Neuronal stem cell (in vitro differentiated cells): ENCODE data around the gene CHCHD3.
"Not testable (repeated sequence)": the region's sequence is repeated elsewhere in the genome, so short reads cannot be mapped to it uniquely, and the experiment has no call there.

Source experiments
- DNase-seq: peaks from one replicate; pipeline ENCODE4 v3.0.0-alpha.2; 2013; ENCODE audit warnings: low spot score
- H2AFZ ChIP-seq: one replicate; pipeline ENCODE4 v1.6.1; 2013; ENCODE audit warnings: mild to moderate bottlenecking, low read length, inconsistent platforms
- H2AK5ac ChIP-seq: 2 replicates; pipeline ENCODE4 v1.6.1; 2013; ENCODE audit warnings: low read depth, mild to moderate bottlenecking, inconsistent platforms, low read length, moderate library complexity, mixed read lengths
- H2BK120ac ChIP-seq: 2 replicates; pipeline ENCODE4 v1.6.1; 2013; ENCODE audit warnings: low read depth, mild to moderate bottlenecking, inconsistent platforms, low read length, moderate library complexity, mixed read lengths
- H2BK12ac ChIP-seq: one replicate; pipeline ENCODE4 v1.6.1; 2013; ENCODE audit warnings: low read length, inconsistent platforms
- H2BK15ac ChIP-seq: 2 replicates; pipeline ENCODE4 v1.6.1; 2013; ENCODE audit warnings: mild to moderate bottlenecking, low read length, inconsistent platforms, mixed read lengths
- H2BK5ac ChIP-seq: one replicate; pipeline ENCODE4 v1.6.1; 2013; ENCODE audit warnings: inconsistent platforms, mild to moderate bottlenecking, low read length, moderate library complexity
- H3K14ac ChIP-seq: one replicate; pipeline ENCODE4 v1.6.1; 2013; ENCODE audit warnings: low read length, inconsistent platforms
- H3K18ac ChIP-seq: 2 replicates; pipeline ENCODE4 v1.6.1; 2013; ENCODE audit warnings: low read length, inconsistent platforms
- H3K23ac ChIP-seq: 2 replicates; pipeline ENCODE4 v1.6.1; 2013; ENCODE audit warnings: low read depth, mild to moderate bottlenecking, mixed read lengths, low read length, inconsistent platforms; ENCODE audit not compliant: poor library complexity
- H3K27ac ChIP-seq: replicated peaks from 3 replicates; pipeline ENCODE4 v1.5.1; 2013; ENCODE audit warnings: low read length, inconsistent platforms
- H3K27me3 ChIP-seq, 3 experiments: 2 replicates each; pipeline ENCODE4 v1.6.1; 2013; ENCODE audit warnings: low read length in 3 of 3, mild to moderate bottlenecking in 2 of 3, inconsistent platforms in 1 of 3, low read depth in 1 of 3, mixed read lengths in 1 of 3, moderate library complexity in 1 of 3; ENCODE audit not compliant: control insufficient read depth in 3 of 3, insufficient read depth in 3 of 3
- H3K36me3 ChIP-seq, 2 donors: replicated peaks in 1 of 2; 2 replicates each; pipeline ENCODE4 v1.6.1; 2013; ENCODE audit warnings: low read length in 2 of 2; ENCODE audit not compliant: control insufficient read depth in 2 of 2, insufficient read depth in 2 of 2
- H3K4ac ChIP-seq: 2 replicates; pipeline ENCODE4 v1.6.1; 2013; ENCODE audit warnings: inconsistent platforms, mild to moderate bottlenecking, low read length, moderate library complexity
- H3K4me1 ChIP-seq, 2 donors: 1 replicate in 1 of 2; 2 replicates in 1 of 2; pipeline ENCODE4 v1.6.1; 2013; ENCODE audit warnings: low read length in 2 of 2, low read depth in 1 of 2; ENCODE audit not compliant: control insufficient read depth in 2 of 2, insufficient read depth in 1 of 2
- H3K4me2 ChIP-seq: one replicate; pipeline ENCODE4 v1.6.1; 2013; ENCODE audit warnings: mild to moderate bottlenecking, low read length, inconsistent platforms; ENCODE audit not compliant: insufficient read depth, poor library complexity, severe bottlenecking
- H3K4me3 ChIP-seq, 2 donors: 2 replicates each; pipeline ENCODE4 v1.5.1; 2013; ENCODE audit warnings: low read length in 2 of 2, mild to moderate bottlenecking in 2 of 2, inconsistent platforms in 1 of 2, moderate library complexity in 1 of 2
- H3K79me1 ChIP-seq: one replicate; pipeline ENCODE4 v1.6.1; 2013; ENCODE audit warnings: low read depth, mild to moderate bottlenecking, inconsistent platforms, low read length, moderate library complexity
- H3K9ac ChIP-seq: one replicate; pipeline ENCODE4 v1.6.1; 2013; ENCODE audit warnings: mild to moderate bottlenecking, low read depth, low read length, inconsistent platforms; ENCODE audit not compliant: poor library complexity
- H3K9me3 ChIP-seq, 2 donors: replicated peaks in 1 of 2; 2 replicates each; pipeline versions ENCODE3 to v1.6.1; 2013; ENCODE audit warnings: low read length in 2 of 2, mild to moderate bottlenecking in 2 of 2, inconsistent platforms in 1 of 2, low read depth in 1 of 2, mixed read lengths in 1 of 2, moderate library complexity in 1 of 2; ENCODE audit not compliant: control insufficient read depth in 2 of 2, insufficient read depth in 1 of 2
- H4K8ac ChIP-seq: one replicate; pipeline ENCODE4 v1.6.1; 2013; ENCODE audit warnings: low read depth, mild to moderate bottlenecking, inconsistent platforms, low read length, moderate library complexity
- H4K91ac ChIP-seq: one replicate; pipeline ENCODE4 v1.6.1; 2013; ENCODE audit warnings: low read length, low read depth, mild to moderate bottlenecking, inconsistent platforms; ENCODE audit not compliant: poor library complexity
- WGBS, 2 donors: extraction: QIAGEN DNeasy Blood & Tissue Kit; methylation state at CpG; one replicate each; pipeline ENCODE4 v1.1.7; 2013; ENCODE audit warnings: missing lambda C conversion rate in 2 of 2, mixed read lengths in 1 of 2; ENCODE audit not compliant: insufficient read length in 2 of 2, insufficient replicate concordance in 1 of 2; ENCODE audit errors: extremely low coverage in 2 of 2; 5-methylcytosine and 5-hydroxymethylcytosine counted together

The CHCHD3 gene

DNA sequence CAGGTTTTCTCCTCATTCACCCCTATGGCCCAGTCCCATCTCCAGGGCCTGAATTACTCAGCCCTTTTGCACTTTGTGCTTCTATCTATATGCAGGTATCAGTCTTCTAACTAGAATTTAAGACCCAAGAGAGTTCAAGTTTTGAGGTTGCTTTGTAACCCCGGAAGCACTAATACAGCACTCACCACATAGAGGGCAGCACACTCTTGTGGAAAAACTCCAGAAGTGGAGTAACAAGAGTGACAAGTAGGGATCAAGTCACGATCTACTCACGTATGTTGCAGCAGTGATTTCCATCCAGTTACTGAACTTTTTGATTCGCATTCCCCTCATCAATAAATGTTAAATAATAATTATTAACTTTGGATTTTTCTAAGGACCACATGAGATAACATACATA is 151.0 kb downstream of the CHCHD3 start:
- Histone ChIP-seq H3K23ac (no peak overlapping the region), H2BK12ac (no peak overlapping the region), H3K27me3 (no peaks in the 10 kb centered on the region), H4K8ac (no peak overlapping the region), H3K4me2 (no peak overlapping the region), H2BK15ac (no peak overlapping the region), H2BK5ac (no peak overlapping the region), H3K79me1 (peaks cover 3% of the 10 kb centered on the region), H3K9ac (no peak overlapping the region), H2AK5ac (no peak overlapping the region), H3K4me3 (no peak overlapping the region), H3K36me3 (no peaks in the 10 kb centered on the region), H3K4me1 (peaks cover 9 to 18% of the 10 kb centered on the region in 2 donors), H3K14ac (no peak overlapping the region), H2AFZ (no peak overlapping the region), H4K91ac (no peak overlapping the region), H3K9me3 (peaks cover 3 to 4% of the 10 kb centered on the region in 2 donors), H3K27ac (no peak overlapping the region), H3K4ac (no peak overlapping the region), H2BK120ac (no peak overlapping the region), H3K18ac (no peak overlapping the region)
- WGBS, 2 donors = no CpG with 5 or more reads among the region's 4 CpGs
- peak; percentile 11 for DNase-seq

DNA sequence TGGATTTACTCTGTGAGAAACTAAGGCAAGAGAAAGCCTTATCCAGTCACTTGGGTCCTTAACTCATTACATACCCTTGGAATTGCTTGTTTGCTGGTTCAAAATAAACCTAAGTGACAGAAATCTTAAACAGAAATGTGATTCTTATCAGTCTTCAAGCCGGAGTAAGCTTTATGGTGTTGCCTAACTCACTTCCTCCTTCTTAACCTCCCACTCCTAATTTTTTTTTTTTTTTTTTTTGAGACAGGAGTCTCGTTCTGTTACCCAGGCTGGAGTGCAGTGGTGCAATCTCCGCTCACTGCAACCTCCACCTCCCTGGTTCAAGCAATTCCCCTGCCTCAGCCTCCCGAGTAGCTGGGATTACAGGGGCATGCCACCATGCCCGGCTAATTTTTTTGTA is 151.9 kb downstream of the CHCHD3 start:
- not testable (repeated sequence) for H2BK12ac ChIP-seq, H2BK15ac ChIP-seq, H3K4me3 ChIP-seq, DNase-seq, H3K14ac ChIP-seq, H3K79me1 ChIP-seq, H4K91ac ChIP-seq, H3K9me3 ChIP-seq, H2AFZ ChIP-seq, H3K27me3 ChIP-seq, H3K23ac ChIP-seq, H3K18ac ChIP-seq, H3K9ac ChIP-seq, H2AK5ac ChIP-seq, H3K36me3 ChIP-seq, H3K27ac ChIP-seq, H3K4me2 ChIP-seq, H2BK120ac ChIP-seq, H2BK5ac ChIP-seq, H4K8ac ChIP-seq, H3K4ac ChIP-seq
- H3K4me1 ChIP-seq = peaks cover 9 to 18% of the 10 kb centered on the region in 2 donors
- WGBS, 2 donors = no CpG with 5 or more reads among the region's 5 CpGs

DNA sequence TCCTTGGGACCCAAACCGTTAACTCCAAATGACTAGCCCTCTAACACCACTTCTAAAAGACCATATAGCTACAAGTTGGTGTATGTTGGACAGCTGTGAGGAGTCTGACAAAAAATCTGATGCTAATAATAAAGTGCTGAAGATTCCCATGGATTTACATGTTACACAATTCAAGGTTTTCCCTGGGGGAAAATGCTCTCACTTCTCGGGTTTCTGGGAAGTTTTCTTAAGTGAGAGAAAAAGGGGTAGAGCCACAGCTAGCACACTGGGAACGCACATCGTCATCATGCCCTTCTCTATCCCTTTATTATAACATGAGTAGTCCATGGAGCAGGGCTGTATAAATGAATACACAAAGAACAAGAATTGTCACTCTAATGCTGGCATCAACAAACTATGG is 162.1 kb downstream of the CHCHD3 start:
- no CpG with 5 or more reads among the region's 4 CpGs for WGBS, 2 donors
- no peak overlapping the region for H4K8ac ChIP-seq
- H3K23ac ChIP-seq = no peak overlapping the region
- H2BK5ac ChIP-seq = no peak overlapping the region
- no peak overlapping the region for H3K9ac ChIP-seq
- no peak overlapping the region for H4K91ac ChIP-seq
- H3K4me2 ChIP-seq = no peak overlapping the region
- H2AK5ac ChIP-seq = no peak overlapping the region
- H3K18ac ChIP-seq = no peak overlapping the region
- peaks cover 0 to 2% of the 10 kb centered on the region in 2 donors for H3K4me1 ChIP-seq
- no peaks in the 10 kb centered on the region for H3K9me3 ChIP-seq
- H2BK120ac ChIP-seq = no peak overlapping the region
- H3K27ac ChIP-seq = no peak overlapping the region
- H3K36me3 ChIP-seq = no peaks in the 10 kb centered on the region
- no peak overlapping the region for H2BK15ac ChIP-seq
- H2AFZ ChIP-seq = no peak overlapping the region
- H3K79me1 ChIP-seq = no peaks in the 10 kb centered on the region
- H3K4me3 ChIP-seq = no peak overlapping the region
- H3K14ac ChIP-seq = no peak overlapping the region
- no peak for DNase-seq
- H3K4ac ChIP-seq = no peak overlapping the region
- no peak overlapping the region for H2BK12ac ChIP-seq
- no peaks in the 10 kb centered on the region for H3K27me3 ChIP-seq

DNA sequence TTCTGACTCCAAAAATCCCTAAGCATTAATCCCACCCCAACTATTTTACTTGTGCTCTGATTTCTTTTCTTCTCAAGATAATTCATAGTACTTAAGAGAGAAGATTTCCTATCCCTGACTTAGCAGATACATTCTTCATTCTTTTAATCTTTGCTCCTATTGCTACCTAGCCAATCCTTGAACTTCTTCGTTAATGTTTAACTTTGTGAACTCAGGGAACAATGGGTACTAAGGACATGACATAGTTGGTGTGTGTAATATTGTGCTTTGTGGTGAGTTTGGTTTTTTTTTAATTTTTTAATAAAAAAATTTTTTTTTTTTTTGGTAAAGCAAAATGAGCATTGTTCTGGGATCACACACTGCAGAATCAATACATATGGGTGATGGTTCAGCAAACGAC is 166.2 kb downstream of the CHCHD3 start:
- H3K36me3 ChIP-seq = peaks cover 0 to 3% of the 10 kb centered on the region in 2 donors

More for the DNA sequence above, 166.2 kb downstream of the CHCHD3 start:
- Histone ChIP-seq H3K4me2 (no peak overlapping the region), H3K4me3 (no peak overlapping the region), H3K79me1 (no peaks in the 10 kb centered on the region), H3K18ac (no peak overlapping the region), H3K9ac (no peak overlapping the region), H2BK15ac (no peak overlapping the region), H2AK5ac (no peak overlapping the region), H2BK5ac (no peak overlapping the region), H4K91ac (no peak overlapping the region), H3K23ac (no peak overlapping the region), H3K4ac (no peak overlapping the region), H2BK120ac (no peak overlapping the region), H3K14ac (no peak overlapping the region), H4K8ac (no peak overlapping the region), H2AFZ (no peak overlapping the region), H3K9me3 (no peaks in the 10 kb centered on the region), H3K27ac (no peak overlapping the region), H3K27me3 (no peaks in the 10 kb centered on the region), H3K4me1 (peaks cover 4 to 6% of the 10 kb centered on the region in 2 donors), H2BK12ac (no peak overlapping the region)
- no peak for DNase-seq
- no CpG with 5 or more reads among the region's 2 CpGs for WGBS, 2 donors
